Stimulated activated effector memory CD8-positive, alpha-beta T cell treated with anti-CD3 and anti-CD28 coated beads, Interleukin-12 subunit alpha, Interleukin-12 subunit beta, amount 100 ng/mL, for 72 hours (primary cell): ENCODE results near the gene ARID5B.
"Not testable (repeated sequence)": the region's sequence is repeated elsewhere in the genome, so short reads cannot be mapped to it uniquely, and the experiment has no call there.

Experiments
- ATAC-seq: fragments of 150-1000 bp; cut with Tn5 transposase; 2 replicates; pipeline ENCODE4 v1.10.0; 2021
- DNase-seq, 2 donors: peaks; one replicate each; pipeline ENCODE4 v3.0.0; 2021 to 2022; ENCODE audit warnings: low spot score in 2 of 2
- H3K27ac Mint-ChIP-seq: one replicate; pipeline ENCODE4 v1.8.0; 2022; ENCODE audit warnings: mild to moderate bottlenecking, mixed read lengths
- H3K36me3 Mint-ChIP-seq: one replicate; pipeline ENCODE4 v1.8.0; 2022; ENCODE audit warnings: mild to moderate bottlenecking, mixed read lengths
- H3K4me1 Mint-ChIP-seq: one replicate; pipeline ENCODE4 v1.8.0; 2022; ENCODE audit warnings: mixed read lengths
- H3K4me3 Mint-ChIP-seq: one replicate; pipeline ENCODE4 v1.8.0; 2022; ENCODE audit warnings: mild to moderate bottlenecking, mixed read lengths
- H3K9me3 Mint-ChIP-seq: one replicate; pipeline ENCODE4 v1.8.0; 2022; ENCODE audit warnings: mixed read lengths

Gene ARID5B

DNA sequence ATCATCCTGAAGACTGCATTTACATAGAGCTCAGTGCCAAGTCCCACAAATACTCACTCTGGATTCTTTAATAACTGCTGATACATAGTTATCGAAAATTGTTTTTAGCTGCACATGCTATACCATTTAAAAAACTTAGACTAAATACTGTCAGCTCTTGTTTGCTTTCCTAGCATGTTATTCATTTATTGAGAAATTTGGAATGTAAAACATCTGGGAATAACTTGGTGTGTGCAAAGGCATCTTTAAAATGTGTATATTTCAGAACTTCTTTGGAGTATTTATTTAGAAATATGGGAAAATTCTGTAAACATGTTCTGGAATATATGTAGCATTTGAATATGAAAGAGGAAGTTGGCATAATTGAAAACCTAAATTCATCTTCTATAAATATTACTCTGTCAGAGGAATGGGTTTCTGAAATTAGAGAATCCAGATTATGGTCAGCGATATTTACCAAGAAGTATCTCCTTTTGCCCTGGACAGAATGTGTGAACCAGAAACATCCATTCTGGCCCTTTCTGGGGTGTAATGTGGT lies 119.7 kb downstream of the ARID5B start:
- DNase-seq (no peak), ATAC-seq (no peak)
- peaks cover 51% of the 10 kb centered on the region for H3K4me1 Mint-ChIP-seq
- peaks cover 23% of the 10 kb centered on the region for H3K36me3 Mint-ChIP-seq
- peaks cover 3% of the 10 kb centered on the region for H3K9me3 Mint-ChIP-seq
- H3K27ac Mint-ChIP-seq = peak overlapping the region; percentile 84
- no peak overlapping the region for H3K4me3 Mint-ChIP-seq

DNA sequence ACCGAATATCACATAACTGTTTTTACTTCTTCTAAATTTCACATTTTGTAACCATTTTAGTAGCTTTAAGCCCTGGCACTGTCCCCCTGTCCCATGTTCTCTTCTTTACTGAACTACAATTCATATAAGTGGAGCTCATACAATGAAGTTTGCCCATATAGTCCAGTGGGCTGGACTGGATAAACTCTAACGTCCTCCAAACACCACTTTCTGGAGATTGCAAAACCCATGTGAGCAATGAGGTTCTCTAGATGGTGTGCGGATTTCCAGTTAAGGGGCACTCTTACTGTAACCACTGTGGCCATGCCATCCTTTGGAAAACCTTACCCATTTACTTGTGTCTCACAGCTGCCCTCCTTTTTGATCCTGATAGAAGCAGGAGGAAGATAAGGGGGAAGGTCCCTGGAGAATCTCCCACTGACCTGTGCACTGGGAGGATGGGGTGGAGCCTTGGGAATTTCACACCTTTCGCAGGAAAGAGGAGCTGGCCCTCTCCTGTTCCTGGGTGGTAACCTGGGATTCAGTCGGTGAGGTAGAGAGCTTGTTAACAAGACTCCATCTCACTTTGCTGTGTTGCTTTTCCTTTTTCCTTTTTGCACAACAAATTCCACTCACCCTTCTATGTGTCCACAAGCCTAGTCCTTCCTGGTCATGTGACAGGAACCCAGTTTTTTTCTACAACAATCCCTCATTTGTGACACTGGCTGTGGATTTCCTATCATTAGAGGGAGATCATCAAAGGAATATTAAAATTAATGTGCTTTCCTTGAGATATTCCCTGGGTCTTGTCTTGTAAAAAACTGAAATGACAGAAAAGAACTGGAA lies 120.7 kb downstream of the ARID5B start:
- H3K27ac Mint-ChIP-seq = peak overlapping the region; percentile 84

DNA sequence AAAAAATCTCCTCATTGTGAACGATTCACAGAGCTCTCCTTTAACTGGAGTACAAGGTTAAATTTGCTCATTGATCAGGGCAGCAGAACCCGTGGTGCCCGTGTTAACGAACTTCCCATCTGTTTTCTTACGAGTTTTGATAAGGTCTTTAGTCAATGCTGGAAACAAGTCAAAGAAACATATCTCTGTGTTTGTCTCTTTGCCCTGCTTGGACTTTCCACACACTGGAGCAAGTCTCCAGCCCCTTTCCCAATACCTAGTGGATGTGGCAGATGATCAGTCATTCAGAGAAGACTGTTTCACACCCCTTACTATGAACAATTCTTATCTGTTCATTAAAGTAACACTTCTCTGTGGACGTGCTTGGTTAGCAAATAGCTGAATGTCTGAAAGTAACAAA lies 121.3 kb downstream of the ARID5B start:
- no peak for DNase-seq
- Mint-ChIP-seq H3K4me3 (peak overlapping the region; percentile 18), H3K9me3 (peaks cover 3% of the 10 kb centered on the region), H3K27ac (peak overlapping the region; percentile 84), H3K36me3 (peaks cover 36% of the 10 kb centered on the region), H3K4me1 (peaks cover 66% of the 10 kb centered on the region)
- ATAC-seq = peak; percentile 79

More for the DNA sequence above, 120.7 kb downstream of the ARID5B start:
- DNase-seq = no peak
- H3K9me3 Mint-ChIP-seq = peaks cover 3% of the 10 kb centered on the region
- H3K36me3 Mint-ChIP-seq = peaks cover 32% of the 10 kb centered on the region
- peak overlapping the region; percentile 18 for H3K4me3 Mint-ChIP-seq
- peaks cover 61% of the 10 kb centered on the region for H3K4me1 Mint-ChIP-seq
- ATAC-seq = no peak

DNA sequence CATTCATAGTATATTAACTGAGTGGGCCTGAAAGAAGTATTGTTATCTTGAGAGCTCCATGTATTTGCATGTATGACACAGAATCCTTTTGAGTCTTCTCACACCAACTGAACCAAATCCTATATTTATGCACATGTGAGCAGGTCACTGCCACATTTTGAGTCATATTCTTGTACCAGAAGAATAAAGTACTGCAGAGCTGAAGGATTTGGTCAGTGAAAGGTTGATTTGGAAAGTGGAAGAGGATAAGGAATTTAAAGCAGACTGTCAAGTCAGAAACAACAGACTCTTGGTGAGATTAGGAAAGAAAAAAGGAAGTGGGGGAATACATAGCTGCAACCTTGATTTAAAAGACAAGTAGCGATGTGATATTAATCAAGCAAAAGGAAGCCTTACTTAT lies 121.8 kb downstream of the ARID5B start:
- H3K4me3 Mint-ChIP-seq = peak overlapping the region; percentile 18
- H3K9me3 Mint-ChIP-seq = peaks cover 3% of the 10 kb centered on the region
- DNase-seq (no peak), ATAC-seq (peak; percentile 74)
- H3K27ac Mint-ChIP-seq = peak overlapping the region; percentile 84
- H3K4me1 Mint-ChIP-seq = peaks cover 67% of the 10 kb centered on the region
- peaks cover 38% of the 10 kb centered on the region for H3K36me3 Mint-ChIP-seq

DNA sequence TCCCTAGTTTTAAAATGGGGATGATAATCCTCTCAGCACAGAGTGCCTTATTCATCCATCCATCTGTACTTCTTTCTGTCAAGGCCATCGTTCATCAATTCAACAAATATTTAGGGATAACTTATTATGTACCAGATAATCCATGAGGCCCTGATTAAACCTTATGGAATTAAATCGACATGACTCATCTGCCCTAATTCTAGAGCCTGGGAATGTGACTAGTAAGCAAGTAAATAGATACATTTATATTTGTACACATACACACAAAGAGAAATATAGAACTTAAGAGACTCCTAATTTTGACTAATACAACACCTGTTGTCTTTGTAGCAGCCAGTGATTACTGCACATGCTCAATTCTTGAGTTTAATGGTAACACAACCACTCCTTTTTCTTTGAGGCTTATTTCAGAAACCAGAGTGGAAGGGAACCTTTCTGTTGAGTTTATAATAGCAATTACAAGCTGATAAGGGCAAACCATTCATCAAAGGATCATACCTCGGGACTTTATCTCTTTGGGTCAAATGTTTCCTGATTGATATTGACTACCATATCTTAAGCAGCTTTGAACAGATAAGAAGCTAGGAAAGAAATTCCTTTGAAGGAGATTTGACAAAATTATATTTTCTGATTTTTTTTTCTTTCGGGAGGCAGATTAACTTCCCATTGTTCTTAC lies 122.7 kb downstream of the ARID5B start:
- peak overlapping the region; percentile 84 for H3K27ac Mint-ChIP-seq
- H3K4me3 Mint-ChIP-seq = no peak overlapping the region
- DNase-seq (no peak), ATAC-seq (no peak)
- H3K4me1 Mint-ChIP-seq = peaks cover 62% of the 10 kb centered on the region
- peaks cover 40% of the 10 kb centered on the region for H3K36me3 Mint-ChIP-seq
- peaks cover 3% of the 10 kb centered on the region for H3K9me3 Mint-ChIP-seq

DNA sequence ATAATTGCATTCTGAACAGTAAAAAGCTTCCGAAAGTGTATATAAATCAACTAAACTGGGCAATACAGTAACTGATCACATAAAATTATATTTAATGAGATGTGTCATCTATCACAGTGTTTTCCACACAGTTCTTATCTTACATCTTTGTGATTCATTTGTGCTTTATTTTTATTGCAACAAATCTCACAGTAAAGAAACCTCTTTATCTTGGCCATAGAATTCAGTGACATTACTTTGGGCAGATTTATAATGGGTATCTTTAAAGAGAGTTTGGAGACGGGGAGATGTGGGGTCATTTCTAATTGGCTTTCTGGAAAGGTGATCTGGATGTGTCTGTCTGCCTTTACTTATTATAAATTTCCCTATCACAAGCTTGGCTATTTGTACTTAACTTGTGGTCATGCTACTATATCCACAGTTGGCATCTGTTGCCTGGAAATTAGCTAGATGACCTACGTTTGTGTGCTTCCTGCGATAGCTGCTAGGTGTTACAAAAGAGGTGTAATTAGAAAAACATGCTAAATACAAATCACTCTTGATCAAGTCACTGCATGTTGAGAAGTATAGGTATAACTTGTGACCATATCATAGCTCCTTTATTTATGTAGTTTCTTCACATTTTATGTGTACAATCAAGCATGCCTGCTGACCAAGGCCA lies 123.8 kb downstream of the ARID5B start:
- no peak overlapping the region for H3K4me3 Mint-ChIP-seq
- no peak for DNase-seq
- H3K36me3 Mint-ChIP-seq = peaks cover 44% of the 10 kb centered on the region
- peaks cover 3% of the 10 kb centered on the region for H3K9me3 Mint-ChIP-seq
- H3K27ac Mint-ChIP-seq = no peak overlapping the region
- peaks cover 60% of the 10 kb centered on the region for H3K4me1 Mint-ChIP-seq
- ATAC-seq = no peak

DNA sequence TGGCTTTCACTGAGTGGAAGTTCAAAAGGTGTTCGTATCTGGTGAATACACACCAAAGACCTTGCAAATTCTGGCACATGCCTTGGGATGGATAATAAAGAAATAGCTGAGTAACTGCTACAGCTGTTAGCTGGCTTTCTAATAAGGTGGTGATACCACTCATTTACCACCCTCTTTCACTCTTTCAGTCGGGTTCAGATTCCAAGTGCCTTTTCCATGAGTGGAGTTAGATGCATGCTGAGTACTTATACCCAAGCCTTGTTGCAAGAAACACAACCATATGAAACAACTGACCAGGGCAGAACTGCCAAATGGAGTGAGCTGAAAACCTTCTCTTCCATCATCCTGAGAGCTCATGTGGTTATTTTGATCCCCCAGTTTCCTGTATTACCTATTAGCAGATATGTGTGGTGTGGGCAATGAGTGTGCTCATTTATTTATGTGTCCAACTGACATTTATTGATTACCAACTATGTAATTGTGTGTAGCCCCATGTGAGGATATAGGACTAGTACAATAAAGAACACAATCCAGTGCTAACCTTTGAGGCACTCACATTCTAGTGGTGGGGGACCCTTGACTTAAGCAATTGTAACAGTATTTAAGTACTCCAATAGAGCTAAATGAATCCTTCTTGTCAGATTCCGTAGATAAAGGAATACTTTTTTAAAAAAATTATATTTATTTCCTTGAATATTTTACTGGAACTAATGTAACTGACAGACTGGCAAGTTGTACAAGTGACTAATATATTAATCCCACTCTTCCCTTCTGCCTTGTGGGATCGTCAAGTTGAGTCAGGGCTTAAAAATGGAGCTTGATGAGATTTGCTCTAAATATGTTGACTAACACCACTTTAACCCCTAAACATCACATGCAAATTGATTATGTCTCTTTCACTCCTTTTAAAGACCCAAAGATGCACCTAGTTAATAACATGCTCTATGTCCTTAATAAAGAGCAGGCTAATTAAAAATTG lies 124.7 kb downstream of the ARID5B start:
- Mint-ChIP-seq H3K9me3 (peaks cover 3% of the 10 kb centered on the region), H3K4me1 (peaks cover 60% of the 10 kb centered on the region), H3K4me3 (no peak overlapping the region), H3K36me3 (peaks cover 49% of the 10 kb centered on the region), H3K27ac (no peak overlapping the region)
- DNase-seq (no peak), ATAC-seq (no peak)

DNA sequence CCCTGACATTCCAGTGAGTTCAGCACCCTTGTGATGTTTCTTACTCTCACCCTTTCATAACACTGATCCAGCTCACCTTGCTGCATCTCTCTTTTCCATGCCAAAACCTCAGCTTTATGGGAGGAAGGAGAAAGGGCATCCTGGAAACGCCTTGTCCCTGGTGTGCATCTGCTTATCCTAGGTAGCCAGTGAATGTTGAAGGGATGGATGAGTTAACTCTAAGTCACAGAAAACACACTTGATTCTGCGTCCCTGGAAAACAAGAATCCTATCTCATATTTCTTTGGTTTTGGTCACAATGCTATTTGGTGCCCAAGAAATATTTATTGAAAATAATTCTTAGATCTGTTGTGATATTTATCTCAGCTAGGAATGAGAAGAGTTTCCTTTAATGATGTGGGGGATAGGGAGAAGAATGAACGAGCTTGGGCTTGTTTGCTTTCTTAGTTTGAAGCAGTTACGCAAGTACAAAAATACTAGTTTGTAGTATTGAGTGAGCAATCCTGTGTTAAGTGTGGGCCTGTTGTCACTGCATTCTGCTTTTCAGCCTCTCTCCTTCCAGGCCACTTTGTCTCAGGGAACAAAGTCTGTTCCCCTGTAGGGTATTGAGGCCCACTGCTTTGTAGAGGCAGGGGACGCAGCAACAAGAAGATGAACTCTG lies 126.5 kb downstream of the ARID5B start:
- ATAC-seq (no peak), DNase-seq (no peak)
- Mint-ChIP-seq H3K4me1 (peaks cover 48% of the 10 kb centered on the region), H3K36me3 (peaks cover 45% of the 10 kb centered on the region), H3K9me3 (peaks cover 3% of the 10 kb centered on the region), H3K27ac (peak overlapping the region; percentile 4), H3K4me3 (no peak overlapping the region)

DNA sequence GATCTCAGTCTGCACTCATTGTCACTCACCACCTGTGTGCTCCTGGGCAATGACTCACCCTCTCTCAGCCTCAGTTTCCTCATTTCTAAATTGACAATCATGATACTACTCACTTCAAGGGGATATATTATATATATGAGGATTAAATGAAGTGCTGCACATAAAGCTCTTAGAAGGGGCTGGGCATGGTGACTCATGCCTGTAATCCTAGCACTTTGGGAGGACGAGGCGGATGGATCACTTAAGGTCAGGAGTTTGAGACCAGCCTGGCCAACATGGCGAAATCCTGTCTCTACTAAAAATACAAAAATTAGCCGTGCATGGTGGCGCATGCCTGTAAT lies 127.0 kb downstream of the ARID5B start:
- H3K4me1 Mint-ChIP-seq = peaks cover 47% of the 10 kb centered on the region
- peak overlapping the region; percentile 4 for H3K27ac Mint-ChIP-seq
- not testable (repeated sequence) for H3K9me3 Mint-ChIP-seq, DNase-seq, ATAC-seq, H3K4me3 Mint-ChIP-seq
- H3K36me3 Mint-ChIP-seq = peaks cover 45% of the 10 kb centered on the region

DNA sequence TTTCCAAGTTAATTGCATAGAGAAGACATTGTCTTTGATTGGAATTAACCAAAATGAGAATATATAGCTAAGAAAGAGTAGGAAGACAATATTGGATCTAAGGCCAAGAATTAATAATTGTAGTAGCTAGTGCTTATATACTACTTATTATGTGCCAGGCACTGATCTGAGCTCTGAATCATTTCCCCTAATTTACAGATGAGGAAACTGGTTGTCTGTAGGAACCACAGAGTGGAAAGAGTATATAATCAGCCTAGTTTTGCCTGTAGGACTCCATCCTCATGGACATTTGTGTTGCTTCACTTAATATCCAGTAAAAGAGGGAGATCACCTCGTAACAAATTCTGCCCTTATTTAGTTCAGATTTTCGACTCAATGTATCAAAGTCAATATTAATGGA lies 127.9 kb downstream of the ARID5B start:
- H3K4me1 Mint-ChIP-seq = peaks cover 45% of the 10 kb centered on the region
- peak; percentile 57 for ATAC-seq

DNA sequence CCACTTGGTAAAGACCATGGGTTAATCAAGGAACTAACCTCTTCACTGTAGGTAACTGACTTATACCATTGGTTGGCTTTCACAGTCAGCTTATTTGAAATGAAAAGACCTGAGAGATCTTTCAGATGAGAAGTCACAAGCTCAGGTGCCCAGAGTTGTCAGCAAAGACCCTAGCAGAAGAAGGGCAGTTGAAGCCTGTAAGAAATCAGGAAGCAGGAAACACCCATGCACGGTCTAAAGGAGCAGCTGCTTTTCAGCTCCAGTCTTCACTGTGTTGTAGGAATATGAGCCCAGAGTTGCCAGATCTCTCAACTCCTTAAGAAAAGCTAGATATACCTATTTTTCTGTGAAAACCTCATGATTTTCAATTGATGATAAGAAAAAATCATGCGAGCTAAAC lies 130.0 kb downstream of the ARID5B start:
- Mint-ChIP-seq H3K4me3 (no peak overlapping the region), H3K9me3 (no peaks in the 10 kb centered on the region), H3K27ac (peak overlapping the region; percentile 8), H3K36me3 (peaks cover 31% of the 10 kb centered on the region), H3K4me1 (peaks cover 38% of the 10 kb centered on the region)
- ATAC-seq (no peak), DNase-seq (no peak)

More for the DNA sequence above, 127.9 kb downstream of the ARID5B start:
- no peak overlapping the region for H3K4me3 Mint-ChIP-seq
- no peaks in the 10 kb centered on the region for H3K9me3 Mint-ChIP-seq
- H3K36me3 Mint-ChIP-seq = peaks cover 45% of the 10 kb centered on the region
- no peak for DNase-seq
- peak overlapping the region; percentile 57 for H3K27ac Mint-ChIP-seq

DNA sequence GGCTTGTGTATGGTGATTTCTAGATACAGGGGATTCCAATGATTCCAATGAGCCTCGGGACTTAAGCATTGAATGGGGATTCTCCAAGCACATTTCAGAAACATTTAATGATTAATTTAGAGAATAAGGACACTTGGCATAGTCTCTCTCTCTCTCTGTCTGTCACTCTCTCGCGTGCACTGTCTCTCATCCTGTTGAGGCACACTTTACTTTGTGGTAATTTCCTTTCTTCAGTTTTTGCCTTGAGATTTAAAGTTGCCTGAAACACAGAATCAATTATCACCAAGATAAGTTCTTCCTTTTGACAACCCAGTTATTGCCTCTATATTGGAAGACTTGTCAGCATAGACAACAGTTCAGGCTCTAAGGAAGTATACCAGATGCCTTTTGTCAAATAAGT lies 131.6 kb downstream of the ARID5B start:
- H3K36me3 Mint-ChIP-seq = peaks cover 19% of the 10 kb centered on the region
- peaks cover 26% of the 10 kb centered on the region for H3K4me1 Mint-ChIP-seq
- H3K9me3 Mint-ChIP-seq = no peaks in the 10 kb centered on the region

DNA sequence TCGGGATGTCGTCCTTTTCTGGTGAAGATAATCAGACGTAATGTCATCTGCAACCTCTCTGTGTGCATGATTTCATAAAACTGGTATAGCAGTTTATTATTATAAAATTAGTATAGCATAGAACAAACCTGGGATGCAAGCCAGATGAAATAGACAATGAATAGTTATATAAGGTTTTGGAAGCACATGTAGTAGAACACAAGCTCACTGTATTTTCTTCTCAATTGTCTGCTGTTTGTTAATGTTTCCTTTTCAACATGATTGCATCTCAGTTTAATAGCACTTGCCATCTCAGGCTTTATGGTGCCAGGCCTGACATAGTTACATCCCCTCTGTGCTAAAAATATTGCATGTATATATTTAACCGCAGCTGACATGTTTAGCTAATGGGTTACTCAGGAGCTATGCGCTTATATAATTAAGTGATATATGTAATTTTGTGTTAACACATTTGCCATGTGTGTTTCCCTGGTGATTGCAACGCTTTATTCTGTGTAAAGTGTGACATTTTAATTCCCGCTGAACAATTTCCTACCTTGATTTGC lies 132.7 kb downstream of the ARID5B start:
- peaks cover 30% of the 10 kb centered on the region for H3K4me1 Mint-ChIP-seq
- no peak overlapping the region for H3K27ac Mint-ChIP-seq

More for the DNA sequence above, 131.6 kb downstream of the ARID5B start:
- H3K4me3 Mint-ChIP-seq = no peak overlapping the region
- ATAC-seq (no peak), DNase-seq (no peak)
- peak overlapping the region; percentile 72 for H3K27ac Mint-ChIP-seq

More for the DNA sequence above, 132.7 kb downstream of the ARID5B start:
- H3K9me3 Mint-ChIP-seq = no peaks in the 10 kb centered on the region
- no peak overlapping the region for H3K4me3 Mint-ChIP-seq
- no peak for DNase-seq
- H3K36me3 Mint-ChIP-seq = peaks cover 15% of the 10 kb centered on the region
- ATAC-seq = no peak
